B cell (primary cell): ENCODE data around the gene SLC25A21. TPM values are rescaled to one million over a fixed set of nuclear protein-coding genes. Genes with fewer than 3 reads are reported as not detected.

Source experiments
- ATAC-seq: fragments of 200-7000 bp; cut with Tn5 transposase; one replicate; pipeline ENCODE4 v1.10.0; 2021; ENCODE audit warnings: low read depth, mild to moderate bottlenecking, moderate number of reproducible peaks, moderate library complexity
- CTCF ChIA-PET: fragments of 350-600 bp; sonication (Branson Sonifier 250); formaldehyde crosslinking; loops from one replicate; lab custom pipeline; 2021; ENCODE audit warnings: antibody characterized with exemption, inconsistent platforms; lab: Charles Lee
- POLR2A ChIA-PET: fragments of 350-600 bp; sonication (Branson Sonifier 250); formaldehyde crosslinking; loops from one replicate; lab custom pipeline; 2021; ENCODE audit warnings: antibody characterized with exemption; lab: Charles Lee
- DNase-seq: peaks from one replicate; pipeline ENCODE4 v3.0.0; 2013
- H2AFZ ChIP-seq: 2 replicates; pipeline ENCODE4 v1.6.1; 2012; ENCODE audit warnings: mild to moderate bottlenecking, low read depth, low read length; ENCODE audit not compliant: insufficient read depth, poor library complexity, severe bottlenecking
- H3K27ac ChIP-seq, 2 donors: 1 replicate in 1 of 2; 2 replicates in 1 of 2; pipeline ENCODE4 v1.5.1; 2012 to 2013; ENCODE audit warnings: low read length in 2 of 2, mild to moderate bottlenecking in 2 of 2, moderate library complexity in 1 of 2
- H3K27me3 ChIP-seq, 4 experiments: fragments of 200-600 bp in 1 of 4; sonication (generic) in 1 of 4; replicated peaks in 1 of 4; 1 replicate in 2 of 4; 2 replicates in 2 of 4; pipeline versions ENCODE4 v1.6.1 to v1.7.0; 2013 to 2016; ENCODE audit warnings: low read length in 3 of 4, mild to moderate bottlenecking in 2 of 4, mixed read lengths in 1 of 4, moderate library complexity in 1 of 4; ENCODE audit not compliant: insufficient read depth in 4 of 4, control insufficient read depth in 3 of 4; ENCODE audit errors: control extremely low read depth in 1 of 4
- H3K36me3 ChIP-seq, 2 experiments: replicated peaks in 1 of 2; 1 replicate in 1 of 2; 2 replicates in 1 of 2; pipeline versions ENCODE4 v1.6.1 to v1.7.1; 2013; ENCODE audit warnings: low read length in 1 of 2; ENCODE audit not compliant: insufficient read depth in 2 of 2, control insufficient read depth in 1 of 2; ENCODE audit errors: control extremely low read depth in 1 of 2, extremely low read depth in 1 of 2
- H3K4me1 ChIP-seq, 2 donors: fragments of 200-600 bp in 1 of 2; sonication (generic) in 1 of 2; 1 replicate in 1 of 2; 2 replicates in 1 of 2; pipeline versions ENCODE4 v1.5.1 to v1.6.1; 2013 to 2017; ENCODE audit warnings: low read length in 2 of 2; ENCODE audit not compliant: control insufficient read depth in 2 of 2, insufficient read depth in 2 of 2
- H3K4me2 ChIP-seq: replicated peaks from 2 replicates; pipeline ENCODE3; 2012; ENCODE audit warnings: mild to moderate bottlenecking, low read depth, low read length; ENCODE audit not compliant: poor library complexity, severe bottlenecking
- H3K4me3 ChIP-seq, 5 experiments: fragments of 200-600 bp in 1 of 5; sonication (generic) in 1 of 5; 1 replicate in 3 of 5; 2 replicates in 2 of 5; pipeline versions ENCODE4 v1.5.1 to v1.7.0; 2011 to 2016; ENCODE audit warnings: low read length in 4 of 5, mild to moderate bottlenecking in 4 of 5, low read depth in 2 of 5, control low read depth in 1 of 5, moderate library complexity in 1 of 5; ENCODE audit not compliant: insufficient read depth in 1 of 5; ENCODE audit errors: control extremely low read depth in 1 of 5, extremely low read depth in 1 of 5
- H3K79me2 ChIP-seq: fragments of 200-600 bp; sonication (generic); one replicate; pipeline ENCODE4 v1.6.0; 2016; ENCODE audit warnings: low read length; ENCODE audit not compliant: control insufficient read depth, insufficient read depth
- H3K9ac ChIP-seq: fragments of 200-600 bp; sonication (generic); 2 replicates; pipeline ENCODE4 v1.6.1; 2017; ENCODE audit warnings: mild to moderate bottlenecking, low read length, moderate library complexity
- H3K9me3 ChIP-seq, 3 donors: one replicate each; pipeline versions ENCODE4 v1.6.1 to v1.7.1; 2013; ENCODE audit warnings: low read length in 2 of 3; ENCODE audit not compliant: control insufficient read depth in 2 of 3, insufficient read depth in 1 of 3; ENCODE audit errors: control extremely low read depth in 1 of 3
- H4K20me1 ChIP-seq: 2 replicates; pipeline ENCODE4 v1.6.0; 2012; ENCODE audit warnings: mild to moderate bottlenecking, low read length; ENCODE audit not compliant: insufficient read depth, control insufficient read depth, poor library complexity, severe bottlenecking
- H3K27ac Mint-ChIP-seq: one replicate; pipeline ENCODE4 v1.8.0; 2021; ENCODE audit warnings: mixed read lengths
- H3K27me3 Mint-ChIP-seq: one replicate; pipeline ENCODE4 v1.8.0; 2021; ENCODE audit warnings: mixed read lengths
- H3K4me1 Mint-ChIP-seq: one replicate; pipeline ENCODE4 v1.8.0; 2021; ENCODE audit warnings: mixed read lengths
- H3K4me3 Mint-ChIP-seq: one replicate; pipeline ENCODE4 v1.8.0; 2021; ENCODE audit warnings: mixed read lengths
- H3K9me3 Mint-ChIP-seq: one replicate; pipeline ENCODE4 v1.8.0; 2022; ENCODE audit warnings: mixed read lengths; ENCODE audit not compliant: insufficient read depth
- EZH2 ChIP-seq: IDR thresholded peaks from 2 replicates; pipeline ENCODE4 v1.6.1; 2012; ENCODE audit warnings: borderline replicate concordance, low read depth, mild to moderate bottlenecking, moderate library complexity, low read length; ENCODE audit not compliant: insufficient read depth, poor library complexity, severe bottlenecking
- WGBS: methylation state at CpG from one replicate; pipeline ENCODE4 v1.1.5; 2013; ENCODE audit warnings: missing lambda C conversion rate; ENCODE audit not compliant: insufficient coverage; 5-methylcytosine and 5-hydroxymethylcytosine counted together
- intact Hi-C: fragments of 100-400 bp; cut with micrococcal nuclease; formaldehyde crosslinking; loops from one replicate; pipeline ENCODE4 v1.10.0; 2022
- polyA plus RNA-seq: library from polyadenylated mRNA; depleted of rRNA; stranded (reverse); fragments of >200 nt; gene quantifications from 2 replicates; pipeline ENCODE4 v1.2.3, GENCODE V29; 2012
- total RNA-seq, 2 donors: library from RNA; stranded (reverse); fragments of 120-200 nt in 1 of 2; gene quantifications; 1 replicate in 1 of 2; 2 replicates in 1 of 2; pipeline versions ENCODE4 v1.2.3 to v1.2.4, GENCODE V29; 2013 to 2022
- TF ChIP-seq, protein P1 (sequence below): fragments of 200-600 bp; IDR thresholded peaks from one replicate; pipeline ENCODE4 v1.8.0; 2022; ENCODE audit warnings: antibody characterized with exemption, mild to moderate bottlenecking

The SLC25A21 gene
- total and polyA plus RNA-seq, 2 donors (not counting 1 experiment from before 2014, with no cell fraction given) = not detected

DNA sequence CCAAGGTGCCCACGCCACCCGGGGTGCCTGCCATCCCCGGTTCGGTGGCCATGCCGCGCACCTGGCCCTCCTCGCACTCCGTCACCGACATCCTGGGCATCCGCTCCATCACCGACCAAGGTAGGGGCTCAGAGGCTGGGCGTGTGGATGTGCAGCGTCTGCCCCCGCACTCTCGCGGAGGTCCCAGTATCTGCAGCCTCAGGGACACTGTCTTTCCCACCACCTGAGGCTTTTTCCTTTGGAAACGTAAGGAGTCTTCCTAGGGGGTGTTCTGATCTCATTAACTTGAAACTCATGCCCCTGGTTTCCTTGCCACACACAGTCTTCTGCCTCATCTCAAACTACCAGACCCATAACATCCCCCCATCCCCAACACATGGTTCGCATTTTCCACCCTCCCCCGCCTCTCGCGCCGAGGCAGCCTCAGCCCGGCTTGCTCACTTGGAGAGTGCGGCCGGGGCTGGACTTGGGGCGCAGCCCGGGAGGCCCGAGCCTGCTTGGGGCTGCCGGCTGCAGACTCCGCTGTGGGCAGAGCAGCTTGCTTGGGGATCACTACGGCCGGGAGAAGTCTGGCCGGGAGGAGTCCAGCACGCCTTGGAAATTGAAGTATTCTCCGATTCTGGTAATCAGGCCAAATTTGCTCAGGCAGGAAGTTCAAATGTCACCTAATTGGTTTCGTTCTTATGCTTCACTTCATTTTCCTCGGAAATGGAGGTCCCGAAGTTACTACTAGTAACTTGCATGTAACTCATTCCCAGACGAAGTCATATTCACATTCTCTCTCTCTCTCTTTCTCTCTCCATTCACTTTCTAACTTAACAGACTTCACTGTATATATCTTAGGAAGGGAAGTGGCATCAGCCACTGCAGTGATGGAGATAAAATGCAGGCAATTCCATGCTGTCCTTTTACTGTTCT, 508.7 kb downstream of the SLC25A21 start:
- Histone ChIP-seq H4K20me1 (no peaks in the 10 kb centered on the region), H3K27me3 (peaks cover 0 to 83% (median 55%) of the 10 kb centered on the region in 4 experiments), H2AFZ (no peak overlapping the region), H3K36me3 (no peaks in the 10 kb centered on the region), H3K79me2 (no peaks in the 10 kb centered on the region), H3K9me3 (peaks cover 0 to 52% (median 1%) of the 10 kb centered on the region in 3 donors), H3K4me2 (no peak overlapping the region), H3K27ac (no peak overlapping the region), H3K4me1 (peaks cover 9 to 29% of the 10 kb centered on the region in 2 donors), H3K9ac (no peak overlapping the region), H3K4me3 (no peak overlapping the region)
- ATAC-seq (no peak), DNase-seq (no peak)
- no peak for TF ChIP-seq EZH2
- TF ChIP-seq, protein P1, sequence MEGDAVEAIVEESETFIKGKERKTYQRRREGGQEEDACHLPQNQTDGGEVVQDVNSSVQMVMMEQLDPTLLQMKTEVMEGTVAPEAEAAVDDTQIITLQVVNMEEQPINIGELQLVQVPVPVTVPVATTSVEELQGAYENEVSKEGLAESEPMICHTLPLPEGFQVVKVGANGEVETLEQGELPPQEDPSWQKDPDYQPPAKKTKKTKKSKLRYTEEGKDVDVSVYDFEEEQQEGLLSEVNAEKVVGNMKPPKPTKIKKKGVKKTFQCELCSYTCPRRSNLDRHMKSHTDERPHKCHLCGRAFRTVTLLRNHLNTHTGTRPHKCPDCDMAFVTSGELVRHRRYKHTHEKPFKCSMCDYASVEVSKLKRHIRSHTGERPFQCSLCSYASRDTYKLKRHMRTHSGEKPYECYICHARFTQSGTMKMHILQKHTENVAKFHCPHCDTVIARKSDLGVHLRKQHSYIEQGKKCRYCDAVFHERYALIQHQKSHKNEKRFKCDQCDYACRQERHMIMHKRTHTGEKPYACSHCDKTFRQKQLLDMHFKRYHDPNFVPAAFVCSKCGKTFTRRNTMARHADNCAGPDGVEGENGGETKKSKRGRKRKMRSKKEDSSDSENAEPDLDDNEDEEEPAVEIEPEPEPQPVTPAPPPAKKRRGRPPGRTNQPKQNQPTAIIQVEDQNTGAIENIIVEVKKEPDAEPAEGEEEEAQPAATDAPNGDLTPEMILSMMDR = no peak
- Mint-ChIP-seq H3K4me3 (peak overlapping the region; percentile 49), H3K27me3 (peaks cover 74% of the 10 kb centered on the region), H3K9me3 (no peaks in the 10 kb centered on the region), H3K4me1 (peaks cover 24% of the 10 kb centered on the region), H3K27ac (no peak overlapping the region)
- ChIA-PET POLR2A (no interaction called here), CTCF (no interaction called here)
- 9% methylated on average over 37 of the region's 39 CpGs for WGBS
- intact Hi-C loops = no loop called here
